Spleen (tissue), 11 donors: Measurements from ENCODE around the gene ALPK3. TPM values are rescaled to one million over a fixed set of nuclear protein-coding genes. Genes with fewer than 3 reads are reported as not detected.
A peak's percentile ranks its signal among the peaks of the same experiment; 100 is the strongest.

ENCODE experiments used
- DNase-seq: peaks from one replicate; pipeline ENCODE4 v3.0.0-alpha.2; 2020
- H3K27ac ChIP-seq, 8 donors: fragments of 200-600 bp; sonication (generic) in 7 of 8; 1 replicate in 4 of 8; 2 replicates in 4 of 8; pipeline versions ENCODE4 v1.5.0 to v1.8.0; 2016 to 2021; ENCODE audit warnings: inconsistent platforms in 4 of 8, mild to moderate bottlenecking in 4 of 8, moderate library complexity in 1 of 8
- H3K27me3 ChIP-seq, 7 donors: fragments of 200-600 bp; sonication (generic) in 6 of 7; replicated peaks in 1 of 7; 1 replicate in 4 of 7; 2 replicates in 3 of 7; pipeline versions ENCODE4 v1.5.0 to v1.8.0; 2016 to 2021; ENCODE audit warnings: inconsistent platforms in 3 of 7, mild to moderate bottlenecking in 1 of 7
- H3K36me3 ChIP-seq, 6 donors: fragments of 200-600 bp; sonication (generic) in 5 of 6; 1 replicate in 4 of 6; 2 replicates in 2 of 6; pipeline versions ENCODE4 v1.5.0 to v1.8.0; 2016 to 2021; ENCODE audit warnings: inconsistent platforms in 2 of 6
- H3K4me1 ChIP-seq, 6 donors: fragments of 200-600 bp; sonication (generic) in 5 of 6; 1 replicate in 3 of 6; 2 replicates in 3 of 6; pipeline versions ENCODE4 v1.5.0 to v1.8.0; 2016 to 2021; ENCODE audit warnings: inconsistent platforms in 3 of 6
- H3K4me3 ChIP-seq, 8 donors: fragments of 200-600 bp; sonication (generic) in 7 of 8; 1 replicate in 4 of 8; 2 replicates in 4 of 8; pipeline versions ENCODE4 v1.5.0 to v1.8.0; 2016 to 2021; ENCODE audit warnings: inconsistent platforms in 4 of 8, mild to moderate bottlenecking in 4 of 8, moderate library complexity in 2 of 8
- H3K9me3 ChIP-seq, 8 donors: fragments of 200-600 bp; sonication (generic) in 7 of 8; 1 replicate in 4 of 8; 2 replicates in 4 of 8; pipeline versions ENCODE4 v1.5.0 to v1.8.0; 2016 to 2021; ENCODE audit warnings: inconsistent platforms in 4 of 8
- CTCF ChIP-seq, 11 experiments: fragments of 200-600 bp in 7 of 11; fragments of 450-650 bp in 4 of 11; sonication (generic) in 4 of 11; IDR thresholded peaks in 8 of 11; conservative IDR thresholded peaks in 3 of 11; 1 replicate in 7 of 11; 2 replicates in 4 of 11; pipeline versions ENCODE4 v1.4.0 to v1.8.0; 2016 to 2021; ENCODE audit warnings: antibody characterized with exemption in 11 of 11, inconsistent platforms in 4 of 11, mild to moderate bottlenecking in 1 of 11
- POLR2A ChIP-seq, 3 donors: fragments of 450-650 bp; IDR thresholded peaks; one replicate each; pipeline ENCODE4 v1.5.1; 2017; ENCODE audit warnings: antibody characterized with exemption in 3 of 3, mild to moderate bottlenecking in 1 of 3
- POLR2AphosphoS5 ChIP-seq, 3 donors: sonication (generic); formaldehyde crosslinking; IDR thresholded peaks; one replicate each; pipeline ENCODE4 v1.5.1; 2017; ENCODE audit warnings: antibody characterized with exemption in 3 of 3
- WGBS, 5 donors: extraction: QIAGEN DNeasy Blood & Tissue Kit in 3 of 5; methylation state at CpG; one replicate each; pipeline versions ENCODE4 v1.1.5 to v1.1.7; 2013 to 2018; 5-methylcytosine and 5-hydroxymethylcytosine counted together
- intact Hi-C: fragments of 100-400 bp; cut with DNase I; formaldehyde crosslinking; loops from one replicate; pipeline ENCODE4 v1.15.0; 2023; ENCODE audit warnings: low total_unique reads
- polyA plus RNA-seq, 3 donors: library from polyadenylated mRNA; stranded (reverse); fragments of 200-250 nt; gene quantifications; one replicate each; pipeline ENCODE4 v1.2.1, GENCODE V29; 2013
- total RNA-seq, 7 donors: library from RNA; depleted of rRNA in 3 of 7; stranded (reverse); fragments of >200 nt in 3 of 7; fragmentation: NEBNext Ultra II Directional in 4 of 7; extraction: Animal tissue kit (Norgen Biotek cat#: 25700) in 4 of 7; gene quantifications; one replicate each; pipeline versions ENCODE4 v1.1.0 to v1.2.1, GENCODE V29; 2016 to 2021
- donor health status: healthy with polysubstance abuse.
- donor health status: DM: no; HTN: no; CAD: no; lungs with moderate emphysema.
- donor health status: DM: no; HTN: no; CAD: no.
- donor health status: Bipolar disorder and iron deficiency.
- donor health status: healthy.
- donor health status: DM: no; HTN: no; CAD: no.
- donor health status: DM: yes; HTN: yes; CAD: no.

Gene ALPK3
- total and polyA plus RNA-seq, 10 donors: 0.13 to 1.1 (median 0.73) TPM

- peaks cover 0 to 10% (median 3%) of the 10 kb centered on the region in 6 donors for H3K4me1 ChIP-seq
- DNase-seq: peak; percentile 38
- no peaks in the 10 kb centered on the region for H3K36me3 ChIP-seq
- no peaks in the 10 kb centered on the region for H3K9me3 ChIP-seq
- no peak overlapping the region for H3K4me3 ChIP-seq
- H3K27me3 ChIP-seq: no peaks in the 10 kb centered on the region
- intact Hi-C loops: no loop called here
- TF ChIP-seq CTCF (IDR thresholded peaks at IDR 0.05 in 8 of 11, conservative IDR thresholded peaks at IDR 0.05 in 3 of 11) (no peak), POLR2AphosphoS5 (IDR thresholded peaks at IDR 0.05) (no peak), POLR2A (IDR thresholded peaks at IDR 0.05) (no peak)
- no peak overlapping the region for H3K27ac ChIP-seq
- 84 to 96% (median 92%) methylated on average over 4 of the region's 4 CpGs for WGBS, 5 donors
These were observed 17.2 kb downstream of the ALPK3 start for GRCh38 chr15:84834229-84834955.

- Histone ChIP-seq H3K4me1 (peaks cover 0 to 10% (median 3%) of the 10 kb centered on the region in 6 donors), H3K27ac (no peak overlapping the region), H3K4me3 (no peak overlapping the region), H3K36me3 (no peaks in the 10 kb centered on the region), H3K9me3 (no peaks in the 10 kb centered on the region), H3K27me3 (no peaks in the 10 kb centered on the region)
- DNase-seq: peak; percentile 34
- 92 to 99% (median 96%) methylated on average over 5 of the region's 5 CpGs for WGBS, 5 donors
- intact Hi-C loops: no loop called here
- TF ChIP-seq CTCF (IDR thresholded peaks at IDR 0.05 in 8 of 11, conservative IDR thresholded peaks at IDR 0.05 in 3 of 11): no peak
- TF ChIP-seq POLR2AphosphoS5 (IDR thresholded peaks at IDR 0.05): no peak
These were observed 17.8 kb downstream of the ALPK3 start for GRCh38 chr15:84834969-84835368.

GRCh38 chr15:84835661-84836337 lies 18.6 kb downstream of the ALPK3 start:
- H3K36me3 ChIP-seq: no peaks in the 10 kb centered on the region
- no peak overlapping the region for H3K27ac ChIP-seq
- TF ChIP-seq POLR2A (IDR thresholded peaks at IDR 0.05): no peak
- no peak for TF ChIP-seq POLR2AphosphoS5 (IDR thresholded peaks at IDR 0.05)
- H3K27me3 ChIP-seq: no peaks in the 10 kb centered on the region
- peaks cover 0 to 10% (median 3%) of the 10 kb centered on the region in 6 donors for H3K4me1 ChIP-seq
- no peak overlapping the region for H3K4me3 ChIP-seq
- intact Hi-C loops: no loop called here
- 62 to 78% (median 68%) methylated on average over 5 of the region's 5 CpGs for WGBS, 5 donors
- no peaks in the 10 kb centered on the region for H3K9me3 ChIP-seq
- DNase-seq: no peak

- TF ChIP-seq POLR2A (IDR thresholded peaks at IDR 0.05): no peak
- no peak for TF ChIP-seq CTCF (IDR thresholded peaks at IDR 0.05 in 8 of 11, conservative IDR thresholded peaks at IDR 0.05 in 3 of 11)
- no peak for TF ChIP-seq POLR2AphosphoS5 (IDR thresholded peaks at IDR 0.05)
- Histone ChIP-seq H3K9me3 (no peaks in the 10 kb centered on the region), H3K27me3 (no peaks in the 10 kb centered on the region), H3K36me3 (no peaks in the 10 kb centered on the region), H3K4me1 (peaks cover 0 to 10% (median 3%) of the 10 kb centered on the region in 6 donors), H3K4me3 (no peak overlapping the region), H3K27ac (no peak overlapping the region)
- DNase-seq: no peak
- intact Hi-C loops: no loop called here
- 48 to 93% (median 78%) methylated on average over 1 of the region's 1 CpG for WGBS, 5 donors
These were observed 19.7 kb downstream of the ALPK3 start for GRCh38 chr15:84836844-84837243.
